HG03457 (cell line): Measurements from ENCODE around the gene KLF7.

Experiments used
- ATAC-seq: cut with Tn5 transposase; IDR thresholded peaks from one replicate; pipeline ENCODE4 v1.9.1; 2021; ENCODE audit warnings: moderate number of reproducible peaks; ENCODE audit not compliant: unreplicated experiment

Gene KLF7

DNA sequence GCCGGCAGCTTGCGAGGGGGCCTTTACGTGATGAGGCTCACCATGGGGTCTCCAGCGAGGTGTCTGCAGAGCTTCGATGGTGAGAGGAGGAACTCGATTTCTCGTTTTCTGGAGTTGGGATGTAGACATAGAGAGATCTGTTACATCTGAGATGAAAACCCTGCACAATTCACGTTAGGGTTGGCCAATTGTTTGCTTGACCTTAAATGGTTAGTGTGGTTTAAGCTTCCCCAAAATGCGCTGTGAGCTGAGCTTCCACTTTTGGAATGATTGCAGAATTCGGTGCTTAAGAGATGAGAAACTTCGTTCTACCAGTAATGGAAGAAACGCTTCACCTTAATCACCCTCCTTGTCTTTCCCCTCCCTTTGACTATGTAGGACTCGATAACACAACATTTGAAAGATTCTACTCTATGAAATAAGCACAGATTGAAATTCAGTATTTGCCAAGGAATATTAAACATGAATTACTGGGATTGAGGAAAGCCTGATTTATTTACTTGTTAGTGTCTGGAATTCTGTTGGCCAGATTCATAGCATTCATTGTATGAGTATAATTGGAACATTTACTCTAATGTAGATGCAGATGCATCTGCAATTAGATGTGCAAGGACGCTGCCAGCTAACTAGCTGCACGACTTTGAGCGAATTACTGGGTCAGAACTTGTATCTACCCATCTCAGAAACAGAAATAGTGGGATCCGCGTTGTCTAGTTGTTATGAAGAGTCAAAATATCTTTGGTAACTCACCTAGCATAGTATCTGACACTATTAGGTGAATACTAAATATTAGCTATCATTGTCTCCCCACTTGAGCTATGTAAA, 1.6 kb upstream of the KLF7 start:
- ATAC-seq, result peak; percentile 2

DNA sequence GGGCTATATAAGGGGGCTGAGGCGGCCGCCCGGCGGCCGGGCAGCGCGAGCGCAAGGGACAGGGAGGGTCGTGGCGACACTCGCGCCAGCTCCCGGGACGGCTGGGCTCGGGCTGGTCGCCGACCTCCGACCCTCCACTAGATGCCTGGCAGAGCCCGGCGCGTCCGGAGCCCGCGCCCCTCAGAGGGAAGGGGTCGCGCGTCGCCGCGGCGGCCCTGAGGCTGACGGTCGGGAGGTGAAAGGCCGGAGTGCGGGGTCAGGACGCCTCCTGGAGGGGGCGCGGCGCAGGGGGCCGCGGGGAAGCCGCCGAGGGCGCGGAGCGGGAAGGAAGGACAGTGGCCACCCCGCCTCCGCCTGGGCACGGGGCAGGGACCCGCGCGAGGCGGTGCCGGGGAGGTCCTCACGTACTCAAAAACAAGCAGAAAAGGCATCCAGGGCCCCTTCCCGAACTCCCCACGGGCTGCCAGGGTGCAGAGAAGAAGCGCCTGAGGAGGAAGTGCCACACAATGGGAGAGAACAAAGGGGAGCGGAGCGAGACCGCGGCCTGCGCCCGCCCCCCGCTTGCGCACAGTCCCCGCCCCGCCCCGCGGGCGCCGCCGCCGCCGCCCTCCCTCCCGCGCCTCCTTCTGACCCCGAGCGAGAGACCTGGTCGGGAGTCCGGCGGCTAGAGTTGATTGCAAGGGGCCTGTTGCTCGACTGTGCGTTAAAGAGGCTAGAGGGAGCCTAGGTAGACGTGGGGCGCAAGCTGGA, 776 bp upstream of the KLF7 start:
- peak; percentile 40 for ATAC-seq

DNA sequence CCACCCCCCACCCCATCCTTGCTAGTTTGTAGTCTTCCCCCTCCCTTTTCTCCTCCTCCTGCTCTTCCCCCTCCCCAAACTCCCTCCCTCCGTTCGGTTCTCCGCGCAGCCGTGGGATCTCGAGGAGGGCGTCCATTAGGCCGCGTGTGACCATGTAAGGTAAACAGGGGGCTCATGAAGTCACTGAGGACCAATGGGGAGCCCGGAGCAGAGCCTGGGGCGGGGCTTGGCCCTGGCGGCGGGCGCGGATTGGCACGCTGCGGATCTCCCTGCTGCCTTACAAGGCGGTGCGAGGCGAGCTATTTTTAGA, 246 bp upstream of the KLF7 start:
- peak; percentile 90 for ATAC-seq

DNA sequence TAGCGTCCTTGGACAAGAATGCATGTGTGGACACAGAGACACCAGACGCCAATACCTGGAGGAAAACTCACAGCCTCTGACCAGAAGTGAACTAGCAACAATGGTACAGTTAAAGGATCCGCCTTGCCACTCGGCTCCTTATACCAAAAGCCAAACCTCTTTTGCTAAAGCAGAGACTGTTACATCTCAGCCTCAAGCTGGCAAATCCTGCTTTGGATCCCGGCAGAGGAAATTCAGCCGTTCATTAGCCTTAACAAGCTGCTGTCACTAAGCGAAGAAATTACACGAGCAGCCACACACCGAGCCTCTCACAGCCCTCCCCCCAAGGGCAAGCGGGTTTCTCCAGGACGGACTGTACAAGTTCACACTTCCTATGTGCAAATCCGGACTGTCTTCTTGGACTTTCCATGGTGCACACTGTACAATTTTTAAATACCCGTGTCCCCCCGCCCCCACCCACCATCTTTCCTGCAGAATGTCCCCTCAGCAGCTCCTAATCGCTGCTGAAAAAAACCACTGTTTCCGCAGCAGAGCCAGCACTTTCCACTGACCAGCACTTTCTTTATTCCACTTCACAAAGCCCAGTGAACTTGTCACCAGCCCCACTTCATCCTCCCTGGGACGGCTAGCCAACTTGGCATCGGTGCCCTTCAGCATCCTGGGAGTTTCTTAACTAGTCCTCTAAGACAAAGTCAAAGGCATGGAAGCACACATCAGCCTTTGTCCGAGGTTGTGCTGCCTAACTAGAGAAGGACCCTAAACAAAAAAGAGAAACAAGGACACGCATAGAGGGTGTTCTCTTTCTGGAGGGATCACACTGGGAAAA, 1.5 kb downstream of the KLF7 start:
- ATAC-seq, result no peak

DNA sequence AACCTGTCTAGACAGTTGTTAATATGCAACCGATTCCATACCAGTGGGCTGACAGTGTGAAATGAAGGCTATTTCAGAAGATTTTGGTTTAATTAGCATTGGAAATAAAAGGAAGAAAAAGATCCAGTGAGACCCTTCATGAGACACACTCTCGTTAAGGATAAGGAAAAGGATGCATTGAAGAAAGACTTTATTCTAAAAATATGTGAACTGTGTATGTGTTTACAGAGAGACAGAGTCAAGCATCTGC, 2.1 kb downstream of the KLF7 start:
- no peak for ATAC-seq

DNA sequence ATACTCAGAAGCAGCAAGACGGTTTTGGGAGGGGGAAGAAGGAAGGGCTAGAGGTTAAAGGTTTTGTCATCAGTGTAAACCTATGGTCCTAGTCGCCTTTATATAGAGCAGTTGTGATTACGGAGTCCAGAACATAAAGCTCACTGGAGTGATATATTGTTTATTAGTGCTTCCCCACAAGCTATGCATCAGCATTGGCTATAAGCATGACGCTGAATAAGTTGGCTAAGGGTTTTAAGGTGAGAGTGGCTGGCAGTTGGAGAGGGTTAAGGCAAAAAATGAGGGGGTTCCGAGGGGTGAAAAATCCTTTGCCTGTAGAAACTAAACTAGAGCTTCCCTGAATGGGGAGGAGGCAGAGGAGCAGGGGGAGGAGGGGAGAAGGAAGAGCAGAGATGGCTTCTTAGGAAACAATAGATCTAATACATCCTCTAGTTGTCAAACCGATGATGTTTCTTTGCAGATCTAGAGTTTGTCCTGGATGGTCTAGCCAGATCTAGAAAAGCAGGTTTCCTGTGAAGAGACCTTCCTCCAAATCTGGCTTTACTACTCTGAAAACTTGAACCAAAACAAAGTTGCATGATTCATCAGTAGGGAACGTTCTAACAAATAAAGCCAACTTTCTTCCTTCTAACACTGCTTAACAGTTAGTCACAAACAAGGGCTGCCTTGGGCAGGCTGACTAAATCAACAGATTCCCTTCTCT, 2.5 kb downstream of the KLF7 start:
- no peak for ATAC-seq

DNA sequence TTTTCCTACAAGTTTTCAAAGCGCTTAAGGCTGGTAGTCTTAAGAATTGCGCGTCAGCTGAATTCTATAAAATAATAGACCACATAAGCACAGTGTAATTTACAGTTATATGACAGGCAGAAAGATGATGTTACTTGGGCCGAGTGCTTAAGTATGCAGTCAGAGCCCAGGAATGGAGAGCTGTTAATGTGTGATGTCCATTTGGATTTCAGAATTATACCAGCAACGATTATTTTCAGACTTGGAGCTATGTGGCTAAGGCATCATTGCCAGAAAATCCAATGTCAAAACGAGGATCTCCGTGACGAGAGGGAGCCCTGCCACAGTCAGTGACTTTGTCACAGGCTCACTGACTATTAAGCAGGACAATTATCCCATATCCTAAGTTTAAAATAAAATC, 3.4 kb downstream of the KLF7 start:
- no peak for ATAC-seq

DNA sequence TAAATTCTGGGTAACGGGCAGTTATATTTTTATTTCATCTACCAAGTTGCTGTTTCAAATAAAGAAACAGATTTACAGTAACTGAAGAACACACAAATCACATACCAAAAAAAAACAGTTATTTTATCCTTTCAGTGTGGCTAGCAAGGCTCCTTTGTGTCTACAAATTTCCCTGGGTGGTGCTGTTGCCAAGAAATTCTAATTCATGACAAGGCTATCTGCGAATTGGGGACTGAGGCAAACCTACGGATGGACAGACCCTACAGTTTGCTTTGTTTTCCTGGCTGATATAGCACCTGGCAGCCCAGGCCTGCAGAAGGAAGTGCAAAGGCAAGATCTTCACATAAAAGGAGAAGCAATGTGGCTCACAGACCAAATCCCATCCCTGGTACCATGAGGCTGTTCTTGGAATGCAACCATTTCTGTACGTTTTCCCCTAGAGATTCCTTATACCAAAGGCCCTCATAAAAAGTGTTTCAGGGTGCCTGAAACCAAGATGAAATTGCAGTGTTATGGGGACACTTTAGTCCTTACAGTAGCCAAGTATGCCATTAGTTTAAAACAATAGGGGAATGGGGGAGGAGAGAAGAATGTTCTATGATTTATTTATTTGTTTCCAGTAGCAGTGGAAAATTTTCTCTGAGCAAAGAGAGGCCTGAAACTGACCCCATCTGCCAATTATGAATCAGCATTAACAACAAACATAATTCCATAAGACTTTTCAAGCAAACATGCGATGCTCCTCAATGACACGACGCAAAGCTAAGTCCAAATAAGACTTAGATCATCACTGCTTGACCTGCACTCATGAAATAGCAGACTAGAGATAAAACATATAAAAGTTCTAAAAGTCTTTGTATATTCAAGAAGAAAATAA, 4.3 kb downstream of the KLF7 start:
- ATAC-seq, result no peak

DNA sequence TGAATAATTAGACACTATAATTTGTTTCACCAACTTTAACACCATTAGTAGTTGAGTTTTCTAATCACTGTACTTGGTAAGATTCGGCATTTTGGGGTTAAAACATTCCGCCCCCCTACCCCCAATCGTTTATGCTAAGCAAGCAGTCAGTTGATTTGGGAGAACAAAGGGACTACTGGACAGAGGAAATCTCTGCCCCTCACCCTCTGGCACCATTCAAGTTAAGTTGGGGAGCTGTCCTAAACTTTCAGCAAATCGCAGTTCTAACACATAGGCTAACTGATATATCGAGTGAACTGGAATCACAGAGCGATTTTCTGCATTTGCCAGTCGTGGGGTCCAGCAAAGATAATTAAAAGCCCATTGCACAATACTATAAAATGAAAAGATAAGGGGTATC, 5.6 kb downstream of the KLF7 start:
- no peak for ATAC-seq

DNA sequence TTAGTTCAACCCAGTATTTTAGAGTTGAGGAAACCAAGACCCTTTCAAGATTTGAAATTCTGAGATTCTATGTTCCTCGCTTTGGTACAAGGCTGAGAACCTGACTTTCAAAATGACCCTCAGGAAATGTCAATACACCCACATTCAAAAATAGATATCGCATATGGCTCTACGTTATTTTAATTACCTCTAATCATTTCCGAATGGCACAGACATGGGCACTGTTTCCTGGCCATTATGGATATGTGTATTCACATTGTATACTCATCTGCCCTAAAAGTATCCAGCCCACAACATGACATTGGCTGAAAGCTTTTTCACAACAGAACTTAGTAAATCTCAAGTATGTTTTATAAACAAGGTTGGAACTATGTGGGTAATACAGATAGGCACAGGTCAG, 6.7 kb downstream of the KLF7 start:
- no peak for ATAC-seq

DNA sequence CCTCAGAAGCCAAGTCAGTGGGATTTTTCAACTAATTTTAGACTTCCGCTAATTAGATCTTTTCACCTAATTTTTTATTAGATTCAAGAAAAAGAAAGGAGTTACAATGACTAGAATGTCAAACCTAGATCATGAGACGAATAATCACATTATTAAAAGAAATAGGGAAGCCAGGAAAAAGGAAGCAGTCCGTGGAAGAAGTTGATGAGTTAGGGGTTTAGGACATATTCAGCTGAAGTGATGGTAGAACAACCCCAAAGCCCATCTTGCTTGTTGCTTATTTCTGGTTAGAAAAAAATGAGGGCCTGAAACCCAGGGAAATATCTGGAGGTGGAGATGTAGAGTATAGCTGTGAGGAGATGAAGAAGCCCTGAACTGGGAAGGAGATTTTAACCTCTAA, 8.0 kb downstream of the KLF7 start:
- ATAC-seq, result no peak

DNA sequence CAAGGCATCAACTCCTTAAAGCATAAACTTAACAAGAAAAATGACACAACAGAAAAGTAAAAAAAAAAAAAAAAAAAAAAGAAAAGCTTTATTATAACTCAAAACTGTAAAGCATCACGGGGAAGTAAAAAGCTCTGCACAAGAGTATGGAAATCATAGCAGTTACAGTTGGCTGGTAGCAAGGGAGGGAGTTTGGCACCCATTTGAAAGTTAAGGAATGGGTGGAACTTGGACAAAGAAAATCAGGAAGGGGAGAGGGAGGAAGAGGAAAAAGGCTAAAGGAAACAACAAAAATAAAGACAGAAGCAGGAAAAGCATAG, 8.6 kb downstream of the KLF7 start:
- ATAC-seq, result peak; percentile 10

DNA sequence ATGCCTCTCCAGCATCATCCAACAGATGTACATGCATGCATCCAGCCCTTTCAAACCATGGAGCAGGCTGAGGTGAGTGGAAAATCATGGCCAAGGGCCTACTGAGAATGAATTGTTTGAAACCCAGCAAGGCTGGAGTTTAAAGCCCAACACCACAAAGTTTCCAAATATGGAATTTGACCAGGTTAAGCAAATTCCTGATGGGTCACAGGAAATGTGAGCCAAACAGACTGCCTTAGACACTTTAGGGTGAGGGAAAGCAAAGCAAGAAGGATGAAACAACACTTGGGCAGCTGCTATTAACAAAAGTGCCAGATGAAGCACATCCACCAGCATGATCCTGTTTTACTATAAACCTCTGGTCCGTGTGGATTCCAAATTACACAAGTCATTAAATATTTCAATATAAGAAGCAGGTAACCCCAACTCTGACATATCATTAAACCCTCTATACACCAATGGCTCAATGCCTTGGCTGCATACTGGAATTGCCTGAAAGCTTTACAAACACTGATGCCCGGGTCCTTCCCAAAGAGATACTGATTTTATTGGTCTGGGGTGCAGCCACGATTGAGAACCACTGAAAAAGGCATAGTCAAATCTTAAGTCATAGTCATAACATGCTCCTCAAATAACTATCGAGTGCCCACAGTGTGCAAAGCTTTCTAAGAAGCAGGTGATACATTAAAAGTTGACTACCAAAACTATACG, 9.1 kb downstream of the KLF7 start:
- ATAC-seq, result peak; percentile 54

DNA sequence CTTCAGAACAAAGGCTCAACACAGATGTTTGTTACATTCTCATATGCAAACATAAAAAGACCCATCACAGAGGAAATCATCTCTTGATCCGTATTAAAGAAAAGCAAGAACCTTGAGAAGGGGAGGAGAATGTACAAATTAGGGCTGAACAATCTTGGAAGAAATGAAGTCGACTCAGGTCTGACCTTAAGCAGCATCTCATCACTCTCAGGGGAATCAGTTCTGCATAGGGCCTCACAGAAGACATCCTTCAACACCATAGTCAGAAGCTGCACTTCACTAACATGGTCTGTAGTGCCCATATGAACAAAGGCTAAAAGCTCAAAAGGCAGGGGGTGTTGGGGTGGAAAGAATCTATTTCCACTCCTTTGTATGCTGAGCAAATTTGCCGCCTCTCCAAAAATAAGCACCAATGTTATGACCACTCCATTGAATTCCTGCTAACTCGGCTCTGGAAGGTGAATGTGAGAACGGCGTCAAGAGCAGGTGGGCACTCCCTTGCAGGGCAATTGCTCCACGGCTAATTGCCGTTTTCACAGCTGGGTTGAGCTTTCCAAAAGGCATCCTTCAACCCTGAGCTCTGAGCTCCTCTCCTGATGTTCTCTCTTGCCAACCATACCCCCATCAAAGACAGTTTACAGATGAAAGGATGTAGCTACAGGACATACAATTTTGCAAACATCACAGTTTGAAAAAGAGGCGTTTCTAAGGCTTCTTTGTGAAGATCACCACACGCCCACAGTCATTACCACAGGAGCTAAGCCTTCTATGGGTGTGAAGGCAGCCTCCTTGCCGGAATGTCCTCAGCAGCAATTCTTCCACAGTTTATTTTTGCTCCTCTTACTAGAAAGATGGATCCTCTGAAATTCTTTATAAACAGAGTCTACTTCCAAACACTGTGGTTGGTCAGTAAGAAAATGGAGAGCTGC, 10.0 kb downstream of the KLF7 start:
- no peak for ATAC-seq

DNA sequence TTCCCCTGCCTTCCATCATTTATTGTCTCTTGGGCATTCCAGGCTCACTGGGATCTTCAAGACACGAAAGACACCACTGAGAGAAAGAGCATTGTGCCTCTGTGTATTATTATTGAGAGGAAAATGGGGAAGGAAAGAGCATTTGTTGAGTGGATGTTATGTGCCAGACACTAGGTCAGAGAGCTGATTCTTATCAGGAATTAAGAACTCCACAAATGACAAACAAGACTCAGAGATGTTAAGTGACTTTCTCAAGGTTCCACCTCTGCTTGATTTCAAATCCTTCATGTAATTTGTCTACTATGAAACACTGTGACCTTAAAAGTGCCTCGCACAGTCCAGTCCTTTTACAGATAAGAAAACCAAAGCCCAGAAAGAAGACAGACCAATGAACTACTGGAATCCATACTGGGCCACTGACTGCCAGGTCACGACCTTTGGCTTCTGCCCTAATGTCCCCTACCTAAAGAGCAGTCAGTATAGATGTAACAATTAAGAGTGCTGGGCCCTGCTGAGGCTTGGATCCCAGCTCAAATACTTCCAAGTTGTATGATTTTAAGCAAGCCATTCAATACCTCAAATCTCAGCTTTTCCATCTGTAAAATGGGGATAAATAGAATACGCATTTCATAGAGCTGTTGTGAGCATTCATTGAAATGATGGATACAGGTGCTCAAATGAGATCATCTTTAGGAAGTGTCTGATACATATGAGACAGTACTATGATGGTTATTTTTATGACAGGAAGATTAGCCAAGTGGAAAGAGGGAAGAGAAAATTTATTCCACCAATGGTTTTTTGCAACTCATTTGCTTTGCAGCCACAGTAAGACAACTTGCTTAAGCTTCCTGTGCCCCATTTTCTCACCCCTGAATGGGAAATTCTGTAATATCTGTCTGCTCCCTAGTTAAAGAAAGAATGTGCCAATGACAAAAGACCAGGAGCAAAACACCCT, 10.9 kb downstream of the KLF7 start:
- ATAC-seq, result no peak

DNA sequence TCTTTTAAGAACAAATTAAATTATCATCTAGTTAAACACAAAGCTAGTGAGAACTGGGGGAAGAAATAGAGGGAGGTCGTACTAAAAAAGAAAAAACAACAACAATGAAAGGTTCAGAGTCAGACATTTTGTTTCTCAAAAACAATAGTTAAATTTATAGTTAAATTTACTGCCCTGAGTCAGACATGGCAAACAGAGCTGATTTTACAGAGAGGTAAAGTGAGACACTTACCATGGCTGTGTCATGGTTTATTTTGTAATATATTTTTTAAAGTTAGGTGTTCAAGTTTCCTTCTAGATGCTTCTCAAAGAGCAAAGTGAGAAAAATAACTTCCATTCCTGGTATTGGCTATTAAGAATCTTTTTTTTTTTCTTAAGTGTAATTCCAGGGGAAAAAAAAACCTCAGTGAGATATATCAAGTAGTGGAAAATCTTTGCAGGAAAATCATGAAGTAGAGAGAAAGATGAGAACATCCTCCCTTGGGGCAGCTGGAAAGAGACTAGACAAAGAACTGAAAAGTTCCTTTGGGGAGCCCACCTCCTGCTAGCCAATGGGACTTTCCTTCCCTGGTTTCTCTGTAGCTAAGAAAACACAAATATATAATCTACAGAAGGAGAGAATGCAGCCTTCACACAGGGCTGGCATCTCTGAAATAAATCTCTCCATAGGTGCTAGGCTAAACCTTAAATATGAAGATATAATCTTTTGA, 12.3 kb downstream of the KLF7 start:
- no peak for ATAC-seq

DNA sequence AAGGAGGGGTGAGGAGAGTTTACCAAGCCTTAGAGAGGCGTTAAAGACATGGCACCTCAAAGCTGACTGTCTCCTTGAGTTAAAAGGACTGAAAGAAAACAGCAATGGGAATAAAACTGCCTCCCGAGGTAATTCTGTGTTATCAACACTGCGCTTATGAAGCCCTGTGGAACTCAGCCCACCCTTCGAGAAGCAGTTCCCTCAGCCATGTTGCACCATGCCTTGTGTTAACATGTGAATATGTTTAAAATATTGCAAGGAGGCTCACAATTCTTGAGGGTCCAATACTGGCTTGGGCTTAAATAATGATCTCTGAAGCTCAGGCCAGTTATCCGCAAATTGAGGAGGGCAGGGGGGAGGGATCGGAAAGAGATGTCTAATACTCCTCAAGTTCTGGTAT, 14.7 kb downstream of the KLF7 start:
- ATAC-seq, result no peak
